Middle frontal gyrus (tissue), 1 donor: ENCODE measurements around the gene VSIG10L.

Experiments
- DNase-seq: peaks from one replicate; pipeline ENCODE4 v3.0.0-alpha.2; 2015; ENCODE audit warnings: low spot score; ENCODE audit errors: extremely low spot score

The VSIG10L gene

DNA sequence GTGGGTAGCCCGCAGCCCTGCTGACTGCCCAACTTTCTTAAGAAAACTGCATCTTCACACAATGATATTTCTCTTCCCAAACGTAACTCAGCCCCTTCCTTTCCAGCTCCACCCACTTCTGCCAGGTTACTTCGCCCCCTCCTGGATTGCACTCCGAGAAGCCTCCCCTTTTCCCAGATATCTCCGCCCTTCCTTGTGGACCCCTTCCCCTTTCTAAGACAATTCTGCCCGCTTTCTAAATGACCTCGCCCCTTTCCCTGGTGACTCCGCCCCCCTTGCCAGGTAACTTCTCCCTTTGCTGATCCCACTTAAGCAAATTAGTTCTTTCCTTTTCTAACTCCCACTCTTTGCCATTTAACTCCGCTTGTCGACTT, 2.6 kb downstream of the VSIG10L start:
- no peak for DNase-seq

DNA sequence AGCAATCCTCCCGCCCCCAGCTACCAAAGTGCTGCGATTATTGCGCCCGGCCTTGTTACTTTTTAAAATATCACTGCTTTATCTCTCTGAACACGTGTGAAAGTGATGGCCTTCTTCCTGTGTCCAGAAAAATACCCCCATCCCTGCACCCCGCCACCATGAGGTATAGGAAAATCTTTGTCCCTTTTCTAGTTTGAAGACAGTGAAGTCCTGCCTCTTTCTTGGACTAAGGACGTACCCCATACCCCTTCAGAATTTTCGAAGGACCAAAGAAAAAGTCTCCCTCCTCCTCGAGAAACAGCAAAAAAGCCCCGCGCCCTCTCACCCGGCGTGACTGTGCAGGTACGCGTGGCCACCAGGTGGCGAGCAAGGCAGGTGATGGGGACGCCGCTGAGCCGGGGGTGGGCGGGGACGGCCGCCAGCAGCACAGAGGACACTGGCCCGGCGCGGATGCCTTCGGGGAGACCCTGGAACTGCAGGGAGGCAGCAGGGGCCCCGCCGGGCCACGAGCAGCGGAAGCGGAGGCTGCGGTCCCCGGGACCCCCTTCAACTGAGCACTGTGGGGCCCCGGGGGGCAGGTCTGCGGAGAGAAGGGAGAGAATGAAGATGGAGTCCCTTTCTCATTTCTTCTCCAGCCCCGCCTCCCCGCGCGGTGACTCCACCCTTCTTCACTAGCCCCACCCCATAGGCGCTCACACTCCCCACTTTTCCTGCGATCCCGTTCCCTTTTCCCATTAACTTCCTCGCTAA, 3.2 kb downstream of the VSIG10L start:
- DNase-seq: no peak

DNA sequence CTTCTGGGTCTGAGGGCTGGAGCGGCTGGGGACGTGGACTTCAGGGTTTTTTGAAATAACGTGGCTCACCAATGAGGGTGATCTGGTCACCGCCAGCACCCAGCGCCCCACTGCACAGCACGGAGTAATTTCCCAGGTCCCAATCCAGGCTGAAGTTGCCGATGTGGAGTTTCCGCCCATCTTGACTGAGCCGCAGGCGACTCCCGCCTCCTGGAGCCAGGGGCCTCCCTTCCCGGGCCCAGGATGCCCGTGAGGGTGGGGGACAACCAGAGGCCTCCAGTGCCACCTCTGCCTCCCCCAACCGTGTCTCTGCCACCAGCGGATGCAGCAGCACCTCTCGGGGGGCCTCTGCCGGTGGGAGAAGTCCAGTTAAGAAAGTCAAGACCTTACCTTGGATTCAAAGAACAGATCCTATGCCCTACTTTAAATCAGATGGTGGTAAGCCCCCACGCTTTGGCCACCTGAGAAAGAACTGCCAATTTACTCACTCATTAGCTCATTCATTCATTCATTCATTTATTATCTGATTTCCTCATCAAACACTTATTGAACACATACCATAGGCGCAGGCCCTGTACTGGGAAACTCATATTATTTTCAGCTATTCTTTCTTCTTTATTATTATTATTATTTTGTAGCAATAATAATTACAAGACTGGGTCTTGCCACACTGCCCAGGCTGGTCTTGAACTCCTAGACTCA, 3.9 kb downstream of the VSIG10L start:
- DNase-seq: no peak

DNA sequence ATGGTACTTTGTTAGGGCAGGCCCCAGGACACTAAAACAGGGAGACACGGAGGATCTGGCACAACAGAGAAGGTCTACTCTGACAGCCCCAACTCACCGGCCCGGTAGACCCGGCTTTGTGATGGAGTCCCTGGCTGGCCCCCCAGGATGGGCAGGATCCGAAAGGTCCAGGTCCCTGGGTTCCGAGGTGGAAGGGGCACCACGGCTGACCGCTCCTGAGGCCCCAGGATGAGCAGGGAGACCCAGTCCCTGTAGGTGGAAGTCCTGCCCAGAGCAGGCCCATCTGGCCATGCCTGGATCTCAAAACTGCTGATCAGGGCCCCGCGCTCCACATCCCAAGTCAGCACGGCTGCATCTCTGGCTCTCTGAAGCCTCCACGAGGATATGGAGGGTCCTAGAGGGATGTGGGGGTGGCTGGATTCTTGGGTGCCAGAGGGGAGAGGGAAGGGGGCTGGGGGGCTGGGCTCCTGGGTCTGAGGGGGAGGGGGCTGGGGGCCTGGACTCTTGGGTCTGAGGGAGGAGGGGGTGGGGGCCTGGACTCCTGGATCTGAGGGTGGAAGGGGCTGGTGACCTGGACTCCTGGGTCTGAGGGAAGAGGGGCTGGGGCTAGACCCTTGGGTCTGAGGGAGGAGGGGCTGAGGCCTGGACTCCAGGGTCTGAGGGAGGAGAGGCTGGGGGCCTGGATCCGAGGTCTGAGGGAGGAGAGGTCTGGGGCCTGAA, 4.6 kb downstream of the VSIG10L start:
- no peak for DNase-seq

DNA sequence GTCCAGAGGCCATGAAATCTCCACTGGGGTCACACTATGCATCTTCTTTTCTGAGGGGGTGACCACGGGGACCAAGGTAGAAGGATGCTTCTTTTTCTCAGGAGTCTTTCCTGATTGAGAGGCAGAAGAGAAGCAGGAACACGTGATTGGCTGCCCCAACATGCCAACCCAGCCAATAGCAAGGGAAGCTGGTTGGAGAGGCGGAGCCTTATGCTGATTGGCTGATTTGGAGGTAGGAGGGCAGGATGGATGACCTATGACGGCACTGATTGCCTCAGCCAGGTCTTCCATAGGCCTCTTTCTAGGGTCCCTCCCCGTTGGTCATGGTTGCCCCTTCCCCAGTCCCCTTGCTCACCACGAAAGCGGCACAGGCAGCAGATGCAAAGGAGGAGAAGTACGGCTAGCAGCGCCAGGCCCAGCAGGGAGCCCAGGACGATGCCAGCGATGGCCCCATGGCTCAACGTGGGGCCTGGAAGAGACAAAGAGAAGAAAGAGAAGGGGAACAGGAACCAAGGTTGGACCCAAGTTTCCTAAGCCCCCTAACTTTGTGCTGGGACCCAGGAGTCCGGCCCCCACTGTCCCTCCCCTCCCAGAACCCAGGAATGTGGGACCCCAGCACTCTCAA, 8.0 kb downstream of the VSIG10L start:
- DNase-seq: no peak

DNA sequence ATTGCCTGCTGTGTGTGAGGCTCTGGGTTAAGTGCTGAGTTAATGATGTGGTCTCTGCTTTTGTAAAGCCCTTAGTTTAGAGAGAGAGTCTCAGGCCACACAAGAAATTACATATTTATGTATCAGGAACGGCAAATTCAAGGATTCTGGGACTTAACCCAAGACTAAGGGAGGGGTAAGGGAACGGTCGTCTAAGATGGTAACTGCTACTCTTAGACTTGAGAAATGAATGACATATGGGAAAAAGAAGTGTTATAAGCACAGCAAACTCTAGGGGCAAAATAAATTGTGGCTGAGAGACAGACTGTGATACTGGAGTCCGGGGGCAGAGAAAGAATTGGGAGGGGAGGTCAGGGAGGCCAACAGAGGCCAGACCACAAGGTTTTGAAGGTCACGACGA, 10.2 kb downstream of the VSIG10L start:
- no peak for DNase-seq

DNA sequence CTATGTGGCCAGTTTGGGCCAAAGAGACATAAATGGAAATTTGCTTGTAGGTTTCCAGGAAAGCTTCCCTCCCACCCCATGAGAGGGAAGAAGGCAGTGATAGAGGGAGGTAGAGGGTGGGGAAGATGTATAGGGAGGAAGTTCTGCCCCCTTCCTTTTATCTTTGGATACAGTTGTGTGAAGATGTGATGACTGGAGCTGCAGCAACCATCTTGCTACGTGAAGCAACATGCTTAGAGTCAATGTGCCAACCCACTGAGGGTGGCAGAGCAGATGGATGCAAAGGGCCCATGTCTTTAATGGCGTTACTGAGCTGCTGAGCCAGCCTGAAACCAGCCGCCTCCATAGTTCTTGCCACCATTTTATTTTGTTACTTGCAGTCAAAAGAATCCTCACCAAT, 10.7 kb downstream of the VSIG10L start:
- DNase-seq: no peak

DNA sequence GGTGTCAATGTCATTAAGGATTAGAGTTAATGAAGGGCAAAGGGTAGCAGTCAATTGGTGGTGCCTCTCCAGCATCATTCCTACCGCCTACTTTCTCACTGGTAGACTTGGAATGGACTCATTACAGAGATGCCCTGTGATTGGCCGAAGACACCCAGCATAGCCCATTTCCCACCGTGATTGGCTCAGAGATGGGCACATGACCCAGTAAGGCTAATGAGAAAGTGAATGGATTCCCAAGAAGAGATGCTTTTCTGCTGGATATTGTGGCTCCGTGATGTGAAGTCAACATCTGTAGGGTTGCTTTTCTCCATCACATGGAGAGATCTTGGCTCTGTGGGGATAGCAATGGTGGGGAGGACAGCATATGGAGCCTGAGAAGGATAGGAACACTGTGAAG, 11.6 kb downstream of the VSIG10L start:
- no peak for DNase-seq

DNA sequence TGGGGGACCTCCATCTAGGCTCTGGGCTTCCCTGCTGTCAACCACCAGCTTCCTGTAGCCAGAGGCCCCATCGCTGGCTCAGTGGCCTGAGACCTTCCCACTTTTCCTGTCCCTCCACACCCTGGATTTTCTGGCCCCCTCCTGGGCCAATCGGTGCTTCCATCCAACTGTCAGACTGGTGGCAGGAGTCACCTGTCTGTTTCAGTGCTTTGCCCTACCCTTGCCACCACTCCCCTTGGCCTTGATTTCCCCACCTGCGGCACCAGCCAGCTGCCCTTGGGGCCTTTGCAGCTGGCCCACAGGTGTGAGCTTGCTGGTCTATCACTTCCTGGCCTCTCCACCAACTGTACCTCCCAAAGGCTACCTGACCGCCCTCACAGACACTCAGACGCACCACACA, 12.5 kb downstream of the VSIG10L start:
- no peak for DNase-seq

DNA sequence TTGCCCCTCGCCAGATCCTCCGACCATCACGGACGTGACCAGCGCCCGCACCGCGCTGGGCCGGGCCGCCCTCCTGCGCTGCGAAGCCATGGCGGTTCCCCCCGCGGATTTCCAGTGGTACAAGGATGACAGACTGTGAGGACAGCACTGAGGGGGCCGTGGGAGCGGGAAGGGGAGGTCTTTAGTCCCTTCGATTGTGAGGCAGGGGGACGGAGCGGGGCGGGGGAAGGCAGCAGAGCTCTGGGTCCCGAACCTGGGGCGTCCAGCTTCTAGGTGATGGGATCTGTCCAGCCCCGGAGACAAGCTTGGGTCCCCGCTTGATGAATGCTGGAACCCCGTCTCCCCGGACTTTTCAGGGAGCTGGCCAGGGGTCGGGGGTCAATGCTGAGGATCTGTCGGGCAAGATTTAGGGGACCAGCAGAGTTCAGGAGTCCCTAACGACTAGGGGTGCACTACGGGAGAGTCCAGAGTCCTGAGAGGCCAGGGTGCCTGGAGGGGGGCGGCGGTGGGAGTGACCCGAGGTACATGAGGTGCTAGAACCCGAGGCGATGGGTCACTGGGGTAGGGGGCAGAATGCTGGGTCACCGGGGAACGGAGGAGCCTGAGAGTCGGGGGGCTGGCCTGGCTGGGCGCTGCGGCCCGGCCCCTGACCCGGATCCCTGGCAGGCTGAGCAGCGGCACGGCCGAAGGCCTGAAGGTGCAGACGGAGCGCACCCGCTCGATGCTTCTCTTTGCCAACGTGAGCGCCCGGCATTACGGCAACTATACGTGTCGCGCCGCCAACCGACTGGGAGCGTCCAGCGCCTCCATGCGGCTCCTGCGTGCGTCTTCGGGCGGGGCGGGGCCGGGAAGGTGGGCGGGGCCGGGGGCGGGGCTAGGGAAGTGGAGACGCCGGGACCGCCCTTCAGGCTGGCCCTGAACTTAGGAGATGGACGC, 14.6 kb downstream of the VSIG10L start:
- no peak for DNase-seq

DNA sequence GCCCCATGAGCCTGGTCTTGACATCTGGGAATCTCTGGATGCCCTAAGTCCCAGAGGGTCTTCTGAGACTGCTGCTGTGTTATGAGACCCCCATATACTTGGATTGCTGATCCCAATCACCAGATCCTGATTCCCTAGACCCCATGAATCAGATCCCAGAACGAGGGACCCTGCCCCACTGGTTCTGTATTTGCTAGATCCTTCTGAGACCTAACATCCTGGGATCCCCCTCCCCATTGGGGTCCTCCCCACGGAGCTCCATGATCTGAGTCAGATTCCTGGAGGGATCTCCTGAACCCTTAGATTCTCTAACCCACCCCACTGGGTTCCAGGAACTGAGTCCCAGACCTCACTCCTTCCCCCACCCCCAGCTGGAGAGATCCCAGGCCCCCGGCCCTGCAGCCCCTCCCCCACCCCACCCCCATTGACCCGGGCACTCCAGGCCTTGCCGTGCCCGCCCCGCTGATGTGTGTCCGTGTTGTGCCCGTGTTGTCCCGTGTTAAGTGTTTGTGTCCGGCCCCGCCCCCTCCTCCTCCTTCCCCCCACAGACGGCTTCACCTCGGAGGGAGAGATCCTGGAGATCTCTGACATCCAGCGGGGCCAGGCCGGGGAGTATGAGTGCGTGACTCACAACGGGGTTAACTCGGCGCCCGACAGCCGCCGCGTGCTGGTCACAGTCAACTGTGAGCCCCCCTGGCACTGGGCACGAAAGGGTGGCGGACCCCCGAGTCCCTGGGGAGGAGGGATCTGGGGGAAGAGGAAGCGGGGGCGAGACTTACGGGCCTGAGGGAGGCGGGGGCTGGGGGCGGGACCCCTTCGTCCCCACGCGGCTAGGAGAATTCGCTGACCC, 15.5 kb downstream of the VSIG10L start:
- no peak for DNase-seq

DNA sequence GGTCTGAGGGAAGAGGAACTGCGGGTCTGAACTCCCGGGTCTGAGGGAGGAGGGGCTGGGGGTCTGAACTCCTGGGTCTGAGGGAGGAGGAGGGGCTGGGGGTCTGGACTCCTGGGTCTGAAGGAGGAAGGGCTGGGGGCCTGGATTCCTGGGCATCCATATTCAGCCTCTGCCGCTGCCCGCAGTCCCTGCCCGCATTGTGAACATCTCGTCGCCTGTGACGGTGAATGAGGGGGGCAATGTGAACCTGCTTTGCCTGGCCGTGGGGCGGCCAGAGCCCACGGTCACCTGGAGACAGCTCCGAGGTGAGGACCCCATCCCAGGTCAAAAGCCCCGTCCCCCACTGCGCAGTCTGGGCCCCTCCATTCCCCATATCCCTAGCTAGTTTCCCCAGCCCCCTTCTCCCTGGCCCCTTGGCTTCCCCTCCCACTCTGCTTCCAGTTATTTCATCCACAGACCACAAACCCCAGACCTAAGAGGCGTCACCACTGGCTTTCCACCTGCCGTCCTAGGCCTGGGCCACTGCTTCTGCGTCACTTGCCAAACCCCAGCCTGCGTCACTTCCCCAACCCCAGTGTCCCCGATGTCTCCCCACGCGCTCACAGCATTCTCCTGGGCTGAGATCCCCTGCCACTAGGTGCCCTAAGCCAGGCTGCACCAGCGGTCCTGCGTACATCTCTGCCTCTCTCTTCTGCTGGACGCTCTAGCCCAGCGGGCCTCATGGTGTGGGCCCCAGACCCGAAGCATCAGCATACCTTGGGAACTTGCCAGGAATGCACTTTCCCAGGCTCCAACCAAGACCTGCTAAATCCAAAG, 16.6 kb downstream of the VSIG10L start:
- DNase-seq: no peak

DNA sequence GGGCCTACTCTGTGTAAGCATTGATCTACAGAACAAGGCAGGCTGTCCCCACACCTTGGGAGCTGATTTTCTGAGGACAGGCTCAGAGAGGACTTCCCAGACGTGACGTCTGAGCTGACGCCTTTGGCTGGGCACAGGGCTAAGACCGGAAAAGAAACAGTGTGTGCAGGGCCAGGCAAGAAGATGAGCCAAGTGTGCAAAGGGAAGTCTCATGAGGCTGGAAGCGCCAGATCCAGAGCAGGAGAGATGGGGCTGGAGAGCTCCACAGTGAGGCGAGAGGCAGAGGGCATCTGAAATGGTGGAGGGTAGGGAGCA, 17.8 kb downstream of the VSIG10L start:
- no peak for DNase-seq

DNA sequence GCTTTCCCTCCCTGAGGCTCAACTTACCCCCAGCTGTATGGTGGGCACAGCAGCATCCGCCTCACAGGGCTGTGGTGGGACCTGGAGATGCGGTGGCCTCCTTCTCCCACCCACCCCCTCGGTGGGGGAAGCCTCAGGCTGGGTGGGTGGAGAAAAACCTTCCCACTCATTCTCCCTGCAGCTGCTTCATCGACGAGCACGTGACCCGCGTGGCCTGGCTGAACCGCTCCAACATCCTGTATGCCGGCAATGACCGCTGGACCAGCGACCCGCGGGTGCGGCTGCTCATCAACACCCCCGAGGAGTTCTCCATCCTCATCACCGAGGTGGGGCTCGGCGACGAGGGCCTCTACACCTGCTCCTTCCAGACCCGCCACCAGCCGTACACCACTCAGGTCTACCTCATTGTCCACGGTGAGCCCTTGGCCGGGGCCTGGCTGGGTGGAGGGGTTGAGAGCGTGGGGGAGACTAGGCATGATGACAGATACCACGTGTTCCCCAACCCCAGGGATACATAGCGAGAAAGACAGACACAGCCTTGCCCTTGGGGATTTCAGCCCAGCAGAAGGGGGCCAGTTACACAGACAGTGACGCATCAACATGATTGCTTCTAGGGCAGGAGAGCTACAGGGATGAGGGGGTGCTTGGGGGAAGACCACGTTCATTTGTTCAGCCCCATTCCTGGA, 18.3 kb downstream of the VSIG10L start:
- no peak for DNase-seq

DNA sequence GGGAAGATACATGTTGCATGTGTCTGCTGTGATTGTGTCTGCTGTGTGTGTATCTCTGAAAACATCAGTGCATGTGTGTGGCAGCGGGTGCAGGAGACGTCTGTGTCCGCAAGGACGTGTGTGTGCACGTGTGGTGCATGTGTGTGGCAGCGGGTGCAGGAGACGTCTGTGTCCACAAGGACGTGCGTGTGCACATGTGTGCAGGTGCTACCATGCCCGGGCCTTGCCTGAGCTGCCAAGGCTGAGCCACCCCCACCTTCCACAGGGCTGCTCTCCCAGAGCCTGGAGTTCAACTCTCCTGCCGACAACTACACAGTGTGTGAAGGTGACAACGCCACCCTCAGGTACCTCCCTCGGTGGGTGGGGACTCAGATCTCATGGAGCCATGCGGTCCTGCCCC, 20.1 kb downstream of the VSIG10L start:
- no peak for DNase-seq

DNA sequence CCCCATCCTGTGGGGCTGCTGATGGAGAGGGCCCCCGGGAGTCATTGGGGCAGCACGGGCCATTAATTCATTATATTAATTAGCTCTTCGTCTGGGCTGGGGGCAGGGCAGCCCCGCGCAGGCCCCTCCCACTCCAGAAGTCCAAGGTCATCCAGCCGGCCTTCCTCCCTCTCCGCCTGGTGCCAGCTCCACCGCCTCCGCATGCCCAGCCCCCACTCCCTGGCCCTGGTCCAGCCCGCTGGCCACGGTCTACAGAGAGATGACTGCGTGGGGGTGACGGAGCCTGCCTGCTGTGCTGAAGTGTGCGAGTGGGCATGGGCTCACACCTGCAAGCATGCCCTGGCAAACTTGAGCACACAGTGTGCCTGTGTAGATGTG, 21.7 kb downstream of the VSIG10L start:
- no peak for DNase-seq

DNA sequence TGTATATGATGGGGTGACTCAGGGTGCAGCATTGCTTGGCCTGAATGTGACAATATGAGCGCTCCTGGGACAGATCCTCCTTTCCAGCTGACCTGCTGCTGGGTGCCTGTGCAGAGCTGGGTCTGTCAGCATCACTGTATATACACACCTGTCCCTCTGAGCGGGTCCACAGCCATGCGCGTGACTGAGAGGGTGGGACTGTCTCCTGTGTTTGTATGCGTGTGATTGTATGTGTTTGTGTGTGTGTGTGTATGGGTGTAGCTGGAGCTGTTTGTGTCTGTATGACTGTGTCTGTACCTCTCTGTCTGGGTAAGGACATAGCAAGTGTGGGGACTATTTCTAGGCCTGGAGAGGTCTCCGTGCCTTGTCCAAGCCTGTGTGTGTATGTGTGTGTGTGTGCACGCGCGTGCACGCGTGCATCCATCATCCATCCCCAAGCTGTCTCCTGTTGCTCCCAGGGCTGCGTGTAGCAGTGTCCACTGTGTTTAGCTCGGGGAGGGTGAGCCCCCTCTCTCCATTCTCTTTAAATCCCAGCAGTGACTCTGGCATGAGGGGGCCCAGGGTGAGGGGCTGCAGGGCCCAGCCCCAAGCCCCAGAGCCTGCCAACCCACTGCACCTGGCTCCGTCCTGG, 22.2 kb downstream of the VSIG10L start:
- DNase-seq: no peak
